Smooth muscle cell of the umbilical artery (primary cell): ENCODE results near the gene IRF4. TPM values are rescaled to one million over a fixed set of nuclear protein-coding genes. Genes with fewer than 3 reads are reported as not detected.

Experiments used
- total RNA-seq: library from RNA; depleted of rRNA; stranded (reverse); fragments of >200 nt; gene quantifications from 2 replicates; pipeline ENCODE4 v1.2.3, GENCODE V29; 2014

The IRF4 gene
- total RNA-seq: not detected in 2 replicates

GRCh38 chr6:391559-392440 is at the start of gene IRF4:
TSS of gene IRF4 (plus strand) at chr6:391752. CDS start at chr6:393153, 1,401 bp downstream.

Other genes with a start within 250 kb of the IRF4 start
- 18.1 TPM in 2 replicates for gene DUSP22, start 99.3 kb upstream of the IRF4 start, total RNA-seq